Measurements from ENCODE around the gene NEK5.
"Not testable (repeated sequence)": the region's sequence is repeated elsewhere in the genome, so short reads cannot be mapped to it uniquely, and the experiment has no call there.

The NEK5 gene

DNA sequence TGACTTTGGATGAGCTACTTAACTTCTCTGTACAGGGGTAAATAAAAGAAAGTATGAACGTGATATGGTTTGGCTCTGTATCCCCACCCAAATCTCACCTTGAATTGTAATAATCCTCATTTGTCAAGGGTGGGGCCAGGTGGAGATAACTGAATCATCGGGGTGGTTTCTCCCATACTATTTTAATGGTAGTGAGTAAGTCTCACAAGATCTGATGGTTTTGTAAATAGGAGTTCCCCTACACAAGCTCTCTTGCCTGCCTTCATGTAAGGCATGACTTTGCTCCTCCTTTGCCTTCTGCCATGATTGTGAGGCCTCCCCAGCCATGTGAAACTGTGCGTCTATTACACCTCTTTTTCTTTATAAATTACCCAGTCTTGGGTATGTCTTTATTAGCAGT, 43.9 kb downstream of the NEK5 start:
- not testable (repeated sequence) for H3K4me1 ChIP-seq (ENCODE audit: control insufficient read depth in 1 of 2, insufficient read depth in 2 of 2, low read length in 2 of 2); H3K9me3 ChIP-seq (ENCODE audit: control insufficient read depth in 1 of 2, low read length in 2 of 2); H3K27me3 ChIP-seq (ENCODE audit: control insufficient read depth in 1 of 2, insufficient read depth in 2 of 2, low read length in 2 of 2); H3K4me3 ChIP-seq (ENCODE audit: low read depth in 1 of 2, low read length in 2 of 2); H3K36me3 ChIP-seq (ENCODE audit: control insufficient read depth in 1 of 2, insufficient read depth in 2 of 2, low read length in 2 of 2); H3K27ac ChIP-seq (ENCODE audit: low read depth, low read length); H3K9ac ChIP-seq (ENCODE audit: low read depth in 1 of 2, low read length in 2 of 2)

DNA sequence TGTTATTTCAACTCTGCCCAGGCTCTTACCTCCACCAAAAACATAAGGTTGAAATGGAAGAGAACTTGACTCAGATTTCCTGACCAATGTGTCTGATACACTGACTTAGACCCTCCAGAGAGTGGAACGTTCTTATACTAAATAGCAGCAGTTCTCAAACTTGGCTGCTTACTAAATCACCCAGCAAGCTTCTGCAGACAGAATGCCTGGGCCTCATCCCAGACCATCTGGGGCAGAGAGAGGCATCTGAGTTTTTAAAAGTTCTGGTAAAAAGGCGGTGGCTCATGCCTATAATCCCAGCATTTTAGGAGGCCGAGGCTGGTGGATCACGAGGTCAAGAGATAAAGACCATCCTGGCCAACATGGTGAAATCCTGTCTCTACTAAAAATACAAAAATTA, 46.3 kb downstream of the NEK5 start:
- Histone ChIP-seq H3K4me3 (ENCODE audit: low read depth in 1 of 2, low read length in 2 of 2) (no peak overlapping the region), H3K9ac (ENCODE audit: low read depth in 1 of 2, low read length in 2 of 2) (no peak overlapping the region), H3K9me3 (ENCODE audit: control insufficient read depth in 1 of 2, low read length in 2 of 2) (no peaks in the 10 kb centered on the region), H3K4me1 (ENCODE audit: control insufficient read depth in 1 of 2, insufficient read depth in 2 of 2, low read length in 2 of 2) (no peaks in the 10 kb centered on the region), H3K27ac (ENCODE audit: low read depth, low read length) (no peak overlapping the region), H3K27me3 (ENCODE audit: control insufficient read depth in 1 of 2, insufficient read depth in 2 of 2, low read length in 2 of 2) (no peaks in the 10 kb centered on the region), H3K36me3 (ENCODE audit: control insufficient read depth in 1 of 2, insufficient read depth in 2 of 2, low read length in 2 of 2) (no peaks in the 10 kb centered on the region)

DNA sequence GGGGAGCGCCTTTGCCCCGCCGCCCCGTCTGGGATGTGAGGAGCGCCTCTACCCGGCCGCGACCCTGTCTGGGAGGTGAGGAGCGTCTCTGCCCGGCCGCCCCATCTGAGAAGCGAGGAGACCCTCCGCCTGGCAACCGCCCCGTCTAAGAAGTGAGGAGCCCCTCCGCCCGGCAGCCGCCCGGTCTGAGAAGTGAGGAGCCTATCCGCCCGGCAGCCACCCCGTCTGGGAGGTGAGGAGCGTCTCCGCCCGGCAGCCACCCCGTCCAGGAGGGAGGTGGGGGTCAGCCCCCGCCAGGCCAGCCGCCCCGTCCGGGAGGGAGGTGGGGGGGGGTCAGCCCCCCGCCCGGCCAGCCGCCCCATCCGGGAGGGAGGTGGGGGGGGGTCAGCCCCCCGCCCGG, 49.0 kb downstream of the NEK5 start:
- H3K27ac ChIP-seq (ENCODE audit: low read depth, low read length); H3K9ac ChIP-seq (ENCODE audit: low read depth in 1 of 2, low read length in 2 of 2); H3K4me3 ChIP-seq (ENCODE audit: low read depth in 1 of 2, low read length in 2 of 2); H3K4me1 ChIP-seq (ENCODE audit: control insufficient read depth in 1 of 2, insufficient read depth in 2 of 2, low read length in 2 of 2); H3K9me3 ChIP-seq (ENCODE audit: control insufficient read depth in 1 of 2, low read length in 2 of 2); H3K36me3 ChIP-seq (ENCODE audit: control insufficient read depth in 1 of 2, insufficient read depth in 2 of 2, low read length in 2 of 2); H3K27me3 ChIP-seq (ENCODE audit: control insufficient read depth in 1 of 2, insufficient read depth in 2 of 2, low read length in 2 of 2): not testable (repeated sequence)

DNA sequence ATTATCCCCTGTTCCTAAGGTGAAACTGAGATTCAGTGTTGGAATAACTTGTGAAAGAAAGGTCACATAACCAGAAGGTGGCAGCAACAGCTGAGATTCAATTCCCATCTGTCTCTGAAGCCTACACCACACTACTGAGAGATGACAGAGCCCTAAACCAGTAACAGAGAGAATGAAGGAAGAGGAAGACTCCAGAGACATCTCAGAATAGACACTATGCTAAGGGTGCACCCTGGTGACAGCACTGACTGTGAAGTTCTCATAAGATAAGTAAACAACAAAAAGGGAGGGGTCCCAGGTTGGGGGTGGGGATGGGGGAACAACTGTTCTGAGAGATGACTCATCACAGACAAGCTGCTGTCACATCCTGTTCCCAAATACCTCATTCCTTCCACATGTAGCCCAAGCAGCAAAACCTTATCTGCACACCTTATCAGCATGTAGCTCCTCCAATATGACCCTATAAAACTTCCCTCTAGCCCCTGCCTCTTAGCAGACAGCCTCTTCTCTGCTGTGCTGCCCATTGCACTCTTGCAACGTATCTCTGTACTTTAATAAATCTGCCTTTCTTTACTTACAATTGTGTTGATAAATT, 57.8 kb downstream of the NEK5 start:
- no peak overlapping the region for H3K27ac ChIP-seq (ENCODE audit: low read depth, low read length)
- H3K4me1 ChIP-seq (ENCODE audit: control insufficient read depth in 1 of 2, insufficient read depth in 2 of 2, low read length in 2 of 2), result no peaks in the 10 kb centered on the region
- H3K4me3 ChIP-seq (ENCODE audit: low read depth in 1 of 2, low read length in 2 of 2), result no peak overlapping the region
- H3K9ac ChIP-seq (ENCODE audit: low read depth in 1 of 2, low read length in 2 of 2), result no peak overlapping the region
- H3K36me3 ChIP-seq (ENCODE audit: control insufficient read depth in 1 of 2, insufficient read depth in 2 of 2, low read length in 2 of 2), result no peaks in the 10 kb centered on the region
- no peaks in the 10 kb centered on the region for H3K27me3 ChIP-seq (ENCODE audit: control insufficient read depth in 1 of 2, insufficient read depth in 2 of 2, low read length in 2 of 2)
- H3K9me3 ChIP-seq (ENCODE audit: control insufficient read depth in 1 of 2, low read length in 2 of 2), result peaks cover 16% of the 10 kb centered on the region in 2 donors

DNA sequence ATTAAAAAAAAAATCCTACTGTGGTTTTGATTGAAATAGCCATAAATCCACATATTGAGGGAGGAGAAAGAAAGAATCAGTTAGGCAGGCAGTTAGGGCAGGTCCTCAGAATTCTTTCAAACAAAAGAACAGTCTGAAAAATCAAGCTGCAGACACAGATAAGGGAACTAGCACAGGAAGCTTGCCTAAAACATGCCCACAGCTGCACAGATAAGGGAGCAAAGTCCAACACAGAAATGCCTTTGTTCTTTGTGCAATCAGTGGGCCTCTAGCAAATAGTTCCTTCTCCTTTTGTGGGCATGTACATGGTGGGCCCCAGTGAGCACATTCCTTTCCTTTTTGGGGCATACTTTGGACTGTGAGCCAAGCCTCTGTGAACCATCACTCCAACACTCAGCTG, 61.6 kb downstream of the NEK5 start:
- Histone ChIP-seq H3K9me3 (ENCODE audit: control insufficient read depth in 1 of 2, low read length in 2 of 2) (peaks cover 21 to 23% of the 10 kb centered on the region in 2 donors), H3K9ac (ENCODE audit: low read depth in 1 of 2, low read length in 2 of 2) (no peak overlapping the region), H3K4me3 (ENCODE audit: low read depth in 1 of 2, low read length in 2 of 2) (no peak overlapping the region), H3K27me3 (ENCODE audit: control insufficient read depth in 1 of 2, insufficient read depth in 2 of 2, low read length in 2 of 2) (no peaks in the 10 kb centered on the region), H3K27ac (ENCODE audit: low read depth, low read length) (no peak overlapping the region), H3K36me3 (ENCODE audit: control insufficient read depth in 1 of 2, insufficient read depth in 2 of 2, low read length in 2 of 2) (no peaks in the 10 kb centered on the region), H3K4me1 (ENCODE audit: control insufficient read depth in 1 of 2, insufficient read depth in 2 of 2, low read length in 2 of 2) (no peaks in the 10 kb centered on the region)

DNA sequence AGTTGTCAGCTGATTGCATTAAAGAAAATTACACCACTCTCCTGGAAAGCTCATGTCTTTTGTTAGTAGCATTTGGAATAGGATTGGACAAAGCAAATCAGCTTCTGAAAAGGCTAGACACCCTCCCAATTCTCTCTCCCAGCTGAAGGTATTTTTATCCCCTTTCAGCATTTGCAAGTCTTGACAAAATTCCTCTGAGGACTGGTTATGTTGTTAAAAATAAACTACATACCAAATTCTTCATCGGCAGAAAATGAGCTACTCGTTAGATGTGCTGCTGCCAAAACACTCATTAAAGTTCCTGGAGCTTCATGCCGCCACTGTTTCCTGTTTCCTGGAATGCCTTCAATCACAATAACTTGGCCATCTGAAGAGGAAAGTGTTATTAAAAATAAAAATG, 67.3 kb downstream of the NEK5 start:
- Histone ChIP-seq H3K27ac (ENCODE audit: low read depth, low read length) (no peak overlapping the region), H3K4me1 (ENCODE audit: control insufficient read depth in 1 of 2, insufficient read depth in 2 of 2, low read length in 2 of 2) (no peaks in the 10 kb centered on the region), H3K27me3 (ENCODE audit: control insufficient read depth in 1 of 2, insufficient read depth in 2 of 2, low read length in 2 of 2) (no peaks in the 10 kb centered on the region)

DNA sequence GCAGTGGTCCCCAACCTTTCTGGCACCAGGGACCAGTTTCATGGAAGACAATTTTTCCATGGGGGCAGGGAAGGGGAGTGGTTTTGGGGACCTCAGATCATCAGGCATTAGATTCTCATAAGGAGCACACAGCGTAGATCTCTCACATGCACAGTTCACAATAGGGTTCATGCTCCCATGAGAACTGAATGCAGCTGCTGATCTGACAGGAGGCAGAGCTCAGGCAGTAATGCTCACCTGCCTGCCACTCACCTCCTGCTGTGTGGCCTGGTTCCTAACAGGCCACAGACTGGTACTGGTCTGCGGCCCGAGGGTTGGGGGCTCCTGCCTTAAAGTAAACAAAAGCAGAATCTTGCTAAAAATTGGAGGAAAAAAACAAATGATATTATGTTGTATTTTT, 67.8 kb downstream of the NEK5 start:
- H3K36me3 ChIP-seq (ENCODE audit: control insufficient read depth in 1 of 2, insufficient read depth in 2 of 2, low read length in 2 of 2); H3K27ac ChIP-seq (ENCODE audit: low read depth, low read length); H3K9me3 ChIP-seq (ENCODE audit: control insufficient read depth in 1 of 2, low read length in 2 of 2); H3K9ac ChIP-seq (ENCODE audit: low read depth in 1 of 2, low read length in 2 of 2); H3K4me1 ChIP-seq (ENCODE audit: control insufficient read depth in 1 of 2, insufficient read depth in 2 of 2, low read length in 2 of 2); H3K4me3 ChIP-seq (ENCODE audit: low read depth in 1 of 2, low read length in 2 of 2); H3K27me3 ChIP-seq (ENCODE audit: control insufficient read depth in 1 of 2, insufficient read depth in 2 of 2, low read length in 2 of 2): not testable (repeated sequence)

More for the DNA sequence above, 67.3 kb downstream of the NEK5 start:
- no peak overlapping the region for H3K9ac ChIP-seq (ENCODE audit: low read depth in 1 of 2, low read length in 2 of 2)
- H3K4me3 ChIP-seq (ENCODE audit: low read depth in 1 of 2, low read length in 2 of 2), result no peak overlapping the region
- peaks cover 6 to 7% of the 10 kb centered on the region in 2 donors for H3K9me3 ChIP-seq (ENCODE audit: control insufficient read depth in 1 of 2, low read length in 2 of 2)
- no peaks in the 10 kb centered on the region for H3K36me3 ChIP-seq (ENCODE audit: control insufficient read depth in 1 of 2, insufficient read depth in 2 of 2, low read length in 2 of 2)

DNA sequence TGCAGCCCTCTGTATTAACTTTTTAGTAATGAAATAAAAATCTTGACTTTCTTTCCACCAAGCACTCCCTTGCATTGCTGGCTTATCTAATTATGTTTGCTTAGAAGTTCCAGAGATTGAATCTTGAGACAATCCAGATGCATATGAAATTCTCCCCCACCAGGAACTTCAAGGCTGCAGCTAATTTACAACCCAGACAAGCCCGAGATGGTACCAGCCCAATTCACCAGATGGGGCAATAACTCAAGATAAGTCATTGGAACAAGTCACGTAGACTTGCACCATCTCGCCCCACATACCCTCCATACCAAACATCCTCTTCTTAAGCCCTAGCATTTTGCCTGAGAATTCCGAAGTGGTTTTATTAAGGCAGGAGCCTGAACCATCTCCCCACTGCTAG, 75.4 kb downstream of the NEK5 start:
- Histone ChIP-seq H3K4me3 (ENCODE audit: low read depth in 1 of 2, low read length in 2 of 2) (no peak overlapping the region), H3K27ac (ENCODE audit: low read depth, low read length) (no peak overlapping the region), H3K27me3 (ENCODE audit: control insufficient read depth in 1 of 2, insufficient read depth in 2 of 2, low read length in 2 of 2) (no peaks in the 10 kb centered on the region), H3K9me3 (ENCODE audit: control insufficient read depth in 1 of 2, low read length in 2 of 2) (no peaks in the 10 kb centered on the region), H3K36me3 (ENCODE audit: control insufficient read depth in 1 of 2, insufficient read depth in 2 of 2, low read length in 2 of 2) (no peaks in the 10 kb centered on the region), H3K4me1 (ENCODE audit: control insufficient read depth in 1 of 2, insufficient read depth in 2 of 2, low read length in 2 of 2) (no peaks in the 10 kb centered on the region), H3K9ac (ENCODE audit: low read depth in 1 of 2, low read length in 2 of 2) (no peak overlapping the region)

DNA sequence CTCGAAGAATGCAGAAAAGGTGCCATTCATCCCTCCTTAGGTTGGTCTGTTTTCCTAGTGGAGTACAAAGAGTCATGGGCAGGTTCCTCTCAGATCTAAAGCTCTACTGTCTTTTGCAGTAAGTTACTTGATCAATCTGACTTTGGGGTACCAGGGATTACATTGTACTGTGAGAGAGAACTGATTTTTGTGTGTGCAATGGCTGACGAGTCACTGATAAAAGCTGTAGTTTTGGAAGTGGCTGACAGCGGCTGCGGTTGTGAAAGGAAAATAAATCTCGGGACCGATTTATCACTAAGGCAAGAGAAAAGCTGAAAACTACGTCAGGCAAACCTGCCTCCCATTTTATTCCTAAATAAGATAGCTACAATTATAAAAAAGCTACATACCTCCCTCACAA, 77.5 kb downstream of the NEK5 start:
- no peaks in the 10 kb centered on the region for H3K36me3 ChIP-seq (ENCODE audit: control insufficient read depth in 1 of 2, insufficient read depth in 2 of 2, low read length in 2 of 2)
- H3K27me3 ChIP-seq (ENCODE audit: control insufficient read depth in 1 of 2, insufficient read depth in 2 of 2, low read length in 2 of 2), result no peaks in the 10 kb centered on the region
- no peak overlapping the region for H3K9ac ChIP-seq (ENCODE audit: low read depth in 1 of 2, low read length in 2 of 2)
- no peak overlapping the region for H3K4me3 ChIP-seq (ENCODE audit: low read depth in 1 of 2, low read length in 2 of 2)
- H3K9me3 ChIP-seq (ENCODE audit: control insufficient read depth in 1 of 2, low read length in 2 of 2), result no peaks in the 10 kb centered on the region
- no peaks in the 10 kb centered on the region for H3K4me1 ChIP-seq (ENCODE audit: control insufficient read depth in 1 of 2, insufficient read depth in 2 of 2, low read length in 2 of 2)
- H3K27ac ChIP-seq (ENCODE audit: low read depth, low read length), result no peak overlapping the region

DNA sequence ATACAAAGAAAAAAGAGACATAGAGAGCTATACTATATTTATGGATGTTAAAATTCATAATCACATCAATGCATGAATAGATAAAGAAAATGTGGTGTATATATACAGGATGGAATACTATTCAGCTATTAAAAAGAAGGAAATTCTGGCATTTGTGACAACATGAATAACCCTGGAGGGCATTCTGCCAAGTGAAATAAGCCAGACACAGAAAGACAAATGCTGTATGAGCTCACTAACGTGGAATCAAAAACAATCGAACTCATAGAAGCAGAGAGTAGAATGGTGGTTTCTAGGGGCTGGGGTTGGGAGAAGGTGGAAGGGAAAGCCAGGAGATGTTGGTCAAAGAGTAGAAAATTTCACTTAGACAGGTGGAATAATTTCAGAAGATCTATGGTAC, 80.4 kb downstream of the NEK5 start:
- no peaks in the 10 kb centered on the region for H3K9me3 ChIP-seq (ENCODE audit: control insufficient read depth in 1 of 2, low read length in 2 of 2)
- no peaks in the 10 kb centered on the region for H3K36me3 ChIP-seq (ENCODE audit: control insufficient read depth in 1 of 2, insufficient read depth in 2 of 2, low read length in 2 of 2)
- H3K4me1 ChIP-seq (ENCODE audit: control insufficient read depth in 1 of 2, insufficient read depth in 2 of 2, low read length in 2 of 2), result no peaks in the 10 kb centered on the region
- H3K9ac ChIP-seq (ENCODE audit: low read depth in 1 of 2, low read length in 2 of 2), result no peak overlapping the region
- H3K4me3 ChIP-seq (ENCODE audit: low read depth in 1 of 2, low read length in 2 of 2), result no peak overlapping the region
- no peak overlapping the region for H3K27ac ChIP-seq (ENCODE audit: low read depth, low read length)
- H3K27me3 ChIP-seq (ENCODE audit: control insufficient read depth in 1 of 2, insufficient read depth in 2 of 2, low read length in 2 of 2), result no peaks in the 10 kb centered on the region

DNA sequence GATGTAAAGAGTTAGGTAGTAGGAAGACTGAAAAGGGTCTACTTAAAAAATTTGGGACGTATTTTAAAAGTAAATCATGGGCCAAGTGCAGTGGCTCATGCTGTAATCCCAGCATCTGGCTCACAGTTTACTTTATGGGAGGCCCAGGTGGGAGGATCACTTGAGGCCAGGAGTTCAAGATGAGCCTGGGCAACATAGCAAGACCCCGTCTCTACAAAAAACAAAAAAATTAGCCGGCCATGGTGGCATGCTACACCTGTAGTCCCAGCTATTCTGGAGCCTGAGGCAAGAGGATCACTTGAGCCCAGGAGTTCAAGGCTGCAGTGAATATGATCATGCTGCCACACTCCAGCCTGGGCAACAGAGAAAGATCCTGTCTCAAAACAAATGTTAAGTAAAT, 81.4 kb downstream of the NEK5 start:
- Histone ChIP-seq H3K4me1 (ENCODE audit: control insufficient read depth in 1 of 2, insufficient read depth in 2 of 2, low read length in 2 of 2) (no peaks in the 10 kb centered on the region), H3K36me3 (ENCODE audit: control insufficient read depth in 1 of 2, insufficient read depth in 2 of 2, low read length in 2 of 2) (no peaks in the 10 kb centered on the region)

More for the DNA sequence above, 81.4 kb downstream of the NEK5 start:
- Histone ChIP-seq H3K9me3 (ENCODE audit: control insufficient read depth in 1 of 2, low read length in 2 of 2) (no peaks in the 10 kb centered on the region), H3K27ac (ENCODE audit: low read depth, low read length) (no peak overlapping the region), H3K9ac (ENCODE audit: low read depth in 1 of 2, low read length in 2 of 2) (no peak overlapping the region), H3K4me3 (ENCODE audit: low read depth in 1 of 2, low read length in 2 of 2) (no peak overlapping the region), H3K27me3 (ENCODE audit: control insufficient read depth in 1 of 2, insufficient read depth in 2 of 2, low read length in 2 of 2) (no peaks in the 10 kb centered on the region)
